SK-N-SH (cell line): ENCODE data around the gene TPRG1L. TPM values are rescaled to one million over a fixed set of nuclear protein-coding genes. Genes with fewer than 3 reads are reported as not detected.

Experiments used
- CTCF ChIA-PET: fragments of 300-600, 350-600 bp; formaldehyde crosslinking; extraction: SDS; loops from one replicate; lab custom pipeline; 2021; lab: Yijun Ruan, JAX
- POLR2A ChIA-PET: fragments of 350-600 bp; sonication (Branson Sonifier 250); formaldehyde crosslinking; extraction: SDS; loops from one replicate; lab custom pipeline; 2020; ENCODE audit warnings: antibody characterized with exemption, inconsistent platforms; lab: Yijun Ruan, JAX
- DNase-seq: peaks from one replicate; pipeline ENCODE4 v3.0.0; 2012
- H2AFZ ChIP-seq: fragments of 200-600 bp; sonication (generic); 2 replicates; pipeline ENCODE4 v1.8.1; 2016; ENCODE audit warnings: antibody characterized with exemption, mild to moderate bottlenecking, low read depth
- H3F3A ChIP-seq: fragments of 200-600 bp; sonication (generic); replicated peaks from 2 replicates; pipeline ENCODE3; 2016; ENCODE audit warnings: antibody characterized with exemption, mild to moderate bottlenecking; ENCODE audit not compliant: insufficient read depth
- H3K27ac ChIP-seq, 2 experiments: fragments of 200-500 bp in 1 of 2; fragments of 200-600 bp in 1 of 2; sonication (Bioruptor generic) in 1 of 2; sonication (generic), shearing (Covaris generic) in 1 of 2; 2 replicates each; pipeline versions ENCODE4 v1.5.1 to v1.6.1; 2014 to 2016; ENCODE audit warnings: low read depth in 2 of 2, inconsistent platforms in 1 of 2, low read length in 1 of 2, mild to moderate bottlenecking in 1 of 2, mixed read lengths in 1 of 2
- H3K27me3 ChIP-seq: fragments of 200-600 bp; sonication (generic), shearing (Covaris generic); 2 replicates; pipeline ENCODE4 v1.6.1; 2016; ENCODE audit warnings: mixed run types; ENCODE audit not compliant: insufficient read depth
- H3K36me3 ChIP-seq, 2 experiments: fragments of 200-500 bp in 1 of 2; fragments of 200-600 bp in 1 of 2; sonication (Bioruptor generic) in 1 of 2; sonication (generic) in 1 of 2; replicated peaks in 1 of 2; 2 replicates each; pipeline versions ENCODE3 to v1.5.1; 2014 to 2016; ENCODE audit warnings: low read length in 1 of 2, mild to moderate bottlenecking in 1 of 2; ENCODE audit not compliant: insufficient read depth in 2 of 2, control insufficient read depth in 1 of 2
- H3K4me1 ChIP-seq, 2 experiments: fragments of 200-500 bp in 1 of 2; fragments of 200-600 bp in 1 of 2; sonication (Bioruptor generic) in 1 of 2; sonication (generic), shearing (Covaris generic) in 1 of 2; 2 replicates each; pipeline versions ENCODE4 v1.5.1 to v1.6.1; 2014 to 2016; ENCODE audit warnings: low read depth in 1 of 2, low read length in 1 of 2, mixed run types in 1 of 2; ENCODE audit not compliant: insufficient read depth in 2 of 2, control insufficient read depth in 1 of 2
- H3K4me2 ChIP-seq: fragments of 200-600 bp; sonication (generic), shearing (Covaris generic); 2 replicates; pipeline ENCODE4 v1.6.1; 2017; ENCODE audit warnings: mixed run types
- H3K4me3 ChIP-seq, 2 experiments: fragments of 200-500 bp in 1 of 2; fragments of 200-600 bp in 1 of 2; sonication (Bioruptor generic) in 1 of 2; sonication (generic), shearing (Covaris generic) in 1 of 2; 2 replicates each; pipeline versions ENCODE4 v1.5.1 to v1.8.1; 2014 to 2016; ENCODE audit warnings: low read depth in 2 of 2, inconsistent platforms in 1 of 2, low read length in 1 of 2, mild to moderate bottlenecking in 1 of 2, mixed read lengths in 1 of 2, moderate library complexity in 1 of 2
- H3K79me2 ChIP-seq: fragments of 200-600 bp; sonication (generic); 2 replicates; pipeline ENCODE4 v1.8.1; 2017; ENCODE audit warnings: mild to moderate bottlenecking; ENCODE audit not compliant: insufficient read depth
- H3K9ac ChIP-seq: fragments of 200-600 bp; sonication (generic); 2 replicates; pipeline ENCODE4 v1.6.1; 2017; ENCODE audit warnings: mixed run types
- H3K9me2 ChIP-seq: fragments of 200-600 bp; sonication (generic); 2 replicates; pipeline ENCODE4 v1.6.1; 2017; ENCODE audit warnings: mixed run types
- H3K9me3 ChIP-seq: fragments of 200-600 bp; sonication (generic); 2 replicates; pipeline ENCODE4 v1.6.1; 2017; ENCODE audit warnings: mixed run types, mild to moderate bottlenecking, moderate library complexity
- H4K20me1 ChIP-seq: fragments of 200-600 bp; sonication (generic); 2 replicates; pipeline ENCODE4 v1.6.1; 2017; ENCODE audit warnings: mild to moderate bottlenecking, mixed run types; ENCODE audit not compliant: insufficient read depth
- ELF1 ChIP-seq: IDR thresholded peaks from 2 replicates; pipeline ENCODE4 v1.4.0; 2012
- EP300 ChIP-seq, 2 experiments: IDR thresholded peaks; 2 replicates each; pipeline versions ENCODE4 v1.4.0 to v1.6.1; 2012; ENCODE audit warnings: borderline replicate concordance in 1 of 2, low read depth in 1 of 2, low read length in 1 of 2
- EZH2phosphoT487 ChIP-seq: fragments of 200-600 bp; sonication (generic); IDR thresholded peaks from 2 replicates; pipeline ENCODE4 v1.6.1; 2017; ENCODE audit warnings: low read depth, mixed run types, mild to moderate bottlenecking, antibody characterized with exemption, moderate library complexity, borderline replicate concordance
- FOSL2 ChIP-seq: IDR thresholded peaks from 2 replicates; pipeline ENCODE4 v1.4.0; 2012; ENCODE audit warnings: low read depth, mild to moderate bottlenecking, moderate library complexity, borderline replicate concordance
- FOXM1 ChIP-seq: IDR thresholded peaks from 2 replicates; pipeline ENCODE4 v1.4.0; 2012; ENCODE audit warnings: low read depth, mild to moderate bottlenecking
- GABPA ChIP-seq: IDR thresholded peaks from 2 replicates; pipeline ENCODE4 v1.4.0; 2012; ENCODE audit warnings: low read depth, mild to moderate bottlenecking
- GATA2 ChIP-seq: sonication (generic); formaldehyde crosslinking; IDR thresholded peaks from 2 replicates; pipeline ENCODE4 v1.5.0; 2020; ENCODE audit warnings: mild to moderate bottlenecking, missing genetic modification reagents
- NFIC ChIP-seq: IDR thresholded peaks from 2 replicates; pipeline ENCODE4 v1.4.0; 2012; ENCODE audit warnings: borderline replicate concordance
- NRF1 ChIP-seq: IDR thresholded peaks from 2 replicates; pipeline ENCODE4 v1.6.1; 2012; ENCODE audit warnings: low read depth, mild to moderate bottlenecking, low read length
- POLR2AphosphoS5 ChIP-seq: IDR thresholded peaks from 2 replicates; pipeline ENCODE4 v1.6.1; 2012; ENCODE audit warnings: low read depth, low read length
- RCOR1 ChIP-seq: fragments of 150-350 bp; IDR thresholded peaks from 2 replicates; pipeline ENCODE4 v1.6.1; 2017; ENCODE audit warnings: antibody characterized with exemption, low read length
- RFX5 ChIP-seq: IDR thresholded peaks from 2 replicates; pipeline ENCODE4 v1.6.1; 2012; ENCODE audit warnings: mild to moderate bottlenecking, improper control_type of control experiment, low read length
- RXRA ChIP-seq: IDR thresholded peaks from 2 replicates; pipeline ENCODE4 v1.4.0; 2012; ENCODE audit warnings: low read depth, mild to moderate bottlenecking, borderline replicate concordance
- SIN3A ChIP-seq: IDR thresholded peaks from 2 replicates; pipeline ENCODE4 v1.6.1; 2012; ENCODE audit warnings: low read depth, mild to moderate bottlenecking, low read length, moderate library complexity, borderline replicate concordance
- TAF1 ChIP-seq: IDR thresholded peaks from 2 replicates; pipeline ENCODE4 v1.6.1; 2012; ENCODE audit warnings: low read depth, mild to moderate bottlenecking, low read length, moderate library complexity, borderline replicate concordance
- TCF12 ChIP-seq: IDR thresholded peaks from 2 replicates; pipeline ENCODE4 v1.4.0; 2012
- YY1 ChIP-seq: IDR thresholded peaks from 2 replicates; pipeline ENCODE4 v1.4.0; 2012; ENCODE audit warnings: low read depth, mild to moderate bottlenecking
- WGBS: methylation state at CpG from one replicate; pipeline ENCODE4 v1.1.6; 2017; ENCODE audit warnings: low lambda C conversion rate; 5-methylcytosine and 5-hydroxymethylcytosine counted together
- polyA plus RNA-seq, 3 experiments: library from polyadenylated mRNA; depleted of rRNA; stranded (reverse); fragments of >200 nt; gene quantifications; 2 replicates each; pipeline ENCODE4 v1.2.3, GENCODE V29; 2012
- TF ChIP-seq, protein P1 (sequence below): IDR thresholded peaks from 2 replicates; pipeline ENCODE4 v1.4.0; 2012; ENCODE audit warnings: low read depth, borderline replicate concordance
- TF ChIP-seq, protein P2 (sequence below): IDR thresholded peaks from 2 replicates; pipeline ENCODE4 v1.4.0; 2012; ENCODE audit warnings: low read depth
- TF ChIP-seq, protein P3 (sequence below): IDR thresholded peaks from 2 replicates; pipeline ENCODE4; 2012

The TPRG1L gene
- polyA plus RNA-seq, 1 of the 3 experiments (the other 2 are of a cell fraction), result 25.9 TPM

DNA sequence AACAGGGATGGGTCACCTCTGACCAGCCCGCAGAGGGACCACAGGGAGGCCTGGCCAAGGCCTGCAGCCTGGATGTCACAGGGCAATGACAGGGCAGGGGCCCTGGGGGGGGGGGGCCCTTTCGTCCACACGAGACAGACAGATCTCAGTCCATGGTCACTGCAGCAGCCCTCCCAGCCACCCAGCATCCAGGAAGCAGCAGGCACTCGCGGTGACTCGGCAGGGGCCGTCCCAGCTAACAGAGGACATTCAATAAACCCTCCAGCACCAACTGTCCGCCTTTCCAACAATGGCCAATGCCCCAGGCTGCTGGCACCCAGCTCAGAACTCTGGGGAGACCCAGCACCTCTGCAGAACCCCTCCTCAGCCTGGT lies 46.4 kb upstream of the TPRG1L start:
- Histone ChIP-seq H2AFZ (no peak overlapping the region), H4K20me1 (no peaks in the 10 kb centered on the region), H3K27ac (no peak overlapping the region; a peak in 1 of 4 replicates), H3K27me3 (no peaks in the 10 kb centered on the region), H3K79me2 (no peaks in the 10 kb centered on the region), H3K9me2 (no peaks in the 10 kb centered on the region), H3K4me1 (peaks cover 0 to 57% of the 10 kb centered on the region in 2 experiments; a peak in 1 of 4 replicates), H3K9me3 (no peaks in the 10 kb centered on the region), H3K4me2 (no peak overlapping the region), H3K9ac (no peak overlapping the region), H3K4me3 (no peak overlapping the region), H3K36me3 (no peaks in the 10 kb centered on the region), H3F3A (no peaks in the 10 kb centered on the region)
- TF ChIP-seq NRF1 (no peak), GABPA (no peak), EP300 (IDR thresholded peaks at IDR 0.05; ENCODE audit: borderline replicate concordance in 1 of 2, low read depth in 1 of 2, low read length in 1 of 2) (no peak), SIN3A (no peak), FOSL2 (no peak), RFX5 (no peak), RXRA (no peak), ELF1 (no peak), TCF12 (no peak), RCOR1 (no peak), NFIC (no peak), FOXM1 (no peak), YY1 (no peak), GATA2 (CRISPR knock-in tag) (no peak), POLR2AphosphoS5 (no peak), TAF1 (no peak), EZH2phosphoT487 (no peak)
- TF ChIP-seq, protein P1, sequence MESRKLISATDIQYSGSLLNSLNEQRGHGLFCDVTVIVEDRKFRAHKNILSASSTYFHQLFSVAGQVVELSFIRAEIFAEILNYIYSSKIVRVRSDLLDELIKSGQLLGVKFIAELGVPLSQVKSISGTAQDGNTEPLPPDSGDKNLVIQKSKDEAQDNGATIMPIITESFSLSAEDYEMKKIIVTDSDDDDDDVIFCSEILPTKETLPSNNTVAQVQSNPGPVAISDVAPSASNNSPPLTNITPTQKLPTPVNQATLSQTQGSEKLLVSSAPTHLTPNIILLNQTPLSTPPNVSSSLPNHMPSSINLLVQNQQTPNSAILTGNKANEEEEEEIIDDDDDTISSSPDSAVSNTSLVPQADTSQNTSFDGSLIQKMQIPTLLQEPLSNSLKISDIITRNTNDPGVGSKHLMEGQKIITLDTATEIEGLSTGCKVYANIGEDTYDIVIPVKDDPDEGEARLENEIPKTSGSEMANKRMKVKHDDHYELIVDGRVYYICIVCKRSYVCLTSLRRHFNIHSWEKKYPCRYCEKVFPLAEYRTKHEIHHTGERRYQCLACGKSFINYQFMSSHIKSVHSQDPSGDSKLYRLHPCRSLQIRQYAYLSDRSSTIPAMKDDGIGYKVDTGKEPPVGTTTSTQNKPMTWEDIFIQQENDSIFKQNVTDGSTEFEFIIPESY, result no peak
- TF ChIP-seq, protein P2, sequence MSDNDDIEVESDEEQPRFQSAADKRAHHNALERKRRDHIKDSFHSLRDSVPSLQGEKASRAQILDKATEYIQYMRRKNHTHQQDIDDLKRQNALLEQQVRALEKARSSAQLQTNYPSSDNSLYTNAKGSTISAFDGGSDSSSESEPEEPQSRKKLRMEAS, result no peak
- TF ChIP-seq, protein P3, sequence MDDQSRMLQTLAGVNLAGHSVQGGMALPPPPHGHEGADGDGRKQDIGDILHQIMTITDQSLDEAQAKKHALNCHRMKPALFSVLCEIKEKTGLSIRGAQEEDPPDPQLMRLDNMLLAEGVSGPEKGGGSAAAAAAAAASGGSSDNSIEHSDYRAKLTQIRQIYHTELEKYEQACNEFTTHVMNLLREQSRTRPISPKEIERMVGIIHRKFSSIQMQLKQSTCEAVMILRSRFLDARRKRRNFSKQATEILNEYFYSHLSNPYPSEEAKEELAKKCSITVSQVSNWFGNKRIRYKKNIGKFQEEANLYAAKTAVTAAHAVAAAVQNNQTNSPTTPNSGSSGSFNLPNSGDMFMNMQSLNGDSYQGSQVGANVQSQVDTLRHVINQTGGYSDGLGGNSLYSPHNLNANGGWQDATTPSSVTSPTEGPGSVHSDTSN, result no peak
- WGBS, result 31% methylated on average over 2 of the region's 8 CpGs
- ChIA-PET CTCF (interaction anchor here (0.9 to 3.9 kb wide), 4 partner anchors 42 to 125 kb away, joined by 3 to 24 read pairs (median 11); no protein-coding TSS in a partner anchor), POLR2A (interaction anchor here (0.7 kb wide), 1 partner anchor 294 kb away, joined by 3 read pairs; no protein-coding TSS in a partner anchor)
- no peak for DNase-seq
